Right lobe of liver (tissue), 4 donors: ENCODE measurements around the gene ALG9.

Source experiments
- CTCF ChIP-seq, 4 donors: fragments of 200-600 bp in 3 of 4; fragments of 450-650 bp in 1 of 4; IDR thresholded peaks; one replicate each; pipeline versions ENCODE4 v1.5.1 to v1.8.0; 2016 to 2022; ENCODE audit warnings: antibody characterized with exemption in 4 of 4, mild to moderate bottlenecking in 2 of 4
- POLR2A ChIP-seq: fragments of 450-650 bp; IDR thresholded peaks from one replicate; pipeline ENCODE4 v1.6.1; 2017; ENCODE audit warnings: antibody characterized with exemption, mild to moderate bottlenecking
- donor health status: DM: no; HTN: no; CAD: no.
- donor health status: DM: no; HTN: no; CAD: no.
- donor health status: DM: no; HTN: yes; CAD: no.

- TF ChIP-seq CTCF (IDR thresholded peaks at IDR 0.05) (no peak), POLR2A (peak; percentile 10)
These were observed 134.5 kb downstream of the ALG9 start for GRCh38 chr11:111736621-111737443.
